A172 (cell line): ENCODE data around the gene PPM1N. TPM values are rescaled to one million over a fixed set of nuclear protein-coding genes. Genes with fewer than 3 reads are reported as not detected.
"Not testable (repeated sequence)": the region's sequence is repeated elsewhere in the genome, so short reads cannot be mapped to it uniquely, and the experiment has no call there.

Source experiments
- DNase-seq: peaks from one replicate; pipeline ENCODE4 v3.0.0-alpha.2; 2015; ENCODE audit warnings: low spot score
- total RNA-seq: library from RNA; depleted of rRNA; stranded (reverse); fragments of >200 nt; shearing (Covaris generic); gene quantifications from 2 replicates; pipeline ENCODE4 v1.2.3, GENCODE V29; 2014

PPM1N gene
- total RNA-seq, 1 experiment from 2014 or later, result 0.31 TPM

DNA sequence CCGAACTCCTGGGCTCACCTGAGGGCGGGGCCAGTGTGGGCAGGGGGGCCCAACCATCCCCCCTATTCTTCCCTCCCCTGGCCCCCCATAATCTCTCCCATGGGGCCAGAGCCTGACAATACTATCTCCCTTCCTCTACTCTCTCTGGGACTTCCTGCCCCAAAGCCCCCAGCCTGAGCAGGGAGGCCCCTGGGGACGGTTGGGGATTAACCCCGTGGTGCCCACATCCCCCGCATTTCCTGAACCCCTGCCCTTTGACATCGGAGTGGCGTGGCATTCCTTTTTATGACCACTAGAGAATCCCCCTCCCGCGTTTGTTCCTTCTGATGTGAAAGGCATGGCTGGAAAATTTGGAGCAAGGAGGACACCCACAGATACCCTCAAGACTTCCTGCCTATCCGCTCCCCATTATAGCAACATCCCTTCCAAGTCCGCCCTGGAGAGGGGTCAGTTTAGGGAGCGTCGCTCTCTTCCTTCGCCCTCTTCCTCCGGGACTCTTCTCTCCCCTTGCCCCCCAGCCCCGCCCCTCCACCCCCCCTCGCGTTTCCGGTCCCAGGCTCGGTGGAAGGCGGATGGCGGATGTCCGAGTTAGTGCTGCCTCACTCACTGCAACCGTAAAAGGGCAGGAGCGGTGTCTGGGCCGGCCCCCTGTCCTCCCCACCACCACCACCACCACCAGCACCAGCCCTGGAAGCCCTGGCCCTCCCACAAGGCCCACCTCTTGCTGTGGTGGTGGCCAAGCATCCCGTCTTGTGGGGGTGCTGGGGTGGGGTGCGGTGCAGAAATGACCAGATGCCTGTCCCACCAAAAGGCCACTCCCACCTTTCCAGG is 10.8 kb downstream of the PPM1N start:
- peak; percentile 51 for DNase-seq

DNA sequence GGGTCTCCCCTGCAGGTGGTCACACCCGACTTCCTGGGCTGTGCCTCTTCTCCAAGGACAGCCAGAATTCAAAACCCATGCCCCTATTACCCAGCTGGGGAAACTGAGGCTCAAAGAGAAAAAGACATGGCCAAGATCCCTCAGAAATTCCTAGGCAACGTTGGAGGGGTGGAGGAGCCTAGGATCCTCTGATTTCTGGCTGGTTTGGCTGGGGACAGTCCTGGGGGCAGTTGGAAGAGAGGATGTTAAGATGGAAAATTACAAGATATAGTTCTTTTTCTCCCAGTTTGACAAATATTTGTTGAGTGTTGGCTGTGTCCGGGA is 11.4 kb downstream of the PPM1N start:
- DNase-seq, result no peak

DNA sequence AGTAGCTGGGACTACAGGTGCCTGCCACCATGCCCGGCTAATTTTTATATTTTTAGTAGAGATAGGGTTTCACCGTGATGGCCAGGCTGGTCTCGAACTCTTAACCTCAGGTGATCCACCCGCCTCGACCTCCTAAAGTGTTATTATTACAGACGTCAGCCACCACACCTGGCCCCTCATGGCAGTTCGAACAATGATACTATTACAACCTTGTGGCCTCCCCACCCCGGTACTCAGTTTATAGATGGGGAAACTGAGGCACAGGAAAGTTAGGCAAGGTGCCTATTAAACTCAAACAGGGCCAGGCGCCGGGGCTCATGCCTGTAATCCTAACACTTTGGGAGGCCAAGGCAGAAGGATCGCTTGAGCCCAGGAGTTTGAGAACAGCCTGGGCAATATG is 12.1 kb downstream of the PPM1N start:
- not testable (repeated sequence) for DNase-seq

DNA sequence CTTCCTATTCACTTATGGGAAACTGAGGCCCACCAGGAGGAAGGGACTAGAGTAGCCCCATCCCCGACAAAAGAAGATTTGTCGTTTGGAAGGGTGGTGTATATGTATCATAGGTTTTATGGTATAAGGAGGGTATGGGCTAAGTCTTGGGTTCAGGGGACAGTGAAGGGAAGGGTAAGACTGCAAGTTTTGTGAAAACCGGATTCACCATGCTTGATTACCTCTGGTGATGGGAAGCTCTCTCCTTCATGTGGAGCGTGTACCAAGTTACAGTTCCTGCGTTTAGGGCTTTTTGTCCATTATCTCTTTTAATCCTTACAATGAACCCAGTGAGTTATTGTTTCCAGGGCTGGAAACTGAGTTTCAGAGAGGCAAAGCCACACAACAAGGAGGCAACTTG is 12.8 kb downstream of the PPM1N start:
- DNase-seq, result no peak

DNA sequence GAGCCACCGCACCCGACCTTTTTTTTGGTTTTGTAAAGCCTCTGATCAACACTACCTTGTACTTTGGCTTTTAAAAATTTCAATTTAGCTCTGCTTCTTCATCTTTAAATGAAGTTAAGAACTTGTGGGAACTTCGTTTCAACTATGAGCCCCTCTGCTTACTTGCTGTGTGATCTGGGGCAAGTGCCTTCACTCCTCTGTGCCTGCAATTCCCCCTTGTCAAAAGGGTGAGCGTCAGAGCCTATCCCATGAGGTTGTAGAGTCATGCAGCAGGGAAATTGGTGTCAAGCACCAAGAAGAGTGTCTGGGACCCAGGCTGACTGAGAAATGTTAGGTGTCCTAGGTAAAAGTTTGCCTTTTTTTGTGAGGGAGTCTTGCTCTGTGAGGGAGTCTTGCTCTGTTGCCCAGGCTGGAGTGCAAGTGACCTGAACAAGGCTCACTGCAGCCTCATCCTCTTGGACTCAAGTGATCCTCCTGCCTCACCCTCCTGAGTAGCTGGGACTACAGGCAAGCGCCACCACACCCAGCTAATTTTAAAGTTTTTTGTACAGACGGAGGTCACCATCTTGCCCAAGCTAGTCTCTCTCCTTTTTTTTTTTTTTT is 14.7 kb downstream of the PPM1N start:
- no peak for DNase-seq

DNA sequence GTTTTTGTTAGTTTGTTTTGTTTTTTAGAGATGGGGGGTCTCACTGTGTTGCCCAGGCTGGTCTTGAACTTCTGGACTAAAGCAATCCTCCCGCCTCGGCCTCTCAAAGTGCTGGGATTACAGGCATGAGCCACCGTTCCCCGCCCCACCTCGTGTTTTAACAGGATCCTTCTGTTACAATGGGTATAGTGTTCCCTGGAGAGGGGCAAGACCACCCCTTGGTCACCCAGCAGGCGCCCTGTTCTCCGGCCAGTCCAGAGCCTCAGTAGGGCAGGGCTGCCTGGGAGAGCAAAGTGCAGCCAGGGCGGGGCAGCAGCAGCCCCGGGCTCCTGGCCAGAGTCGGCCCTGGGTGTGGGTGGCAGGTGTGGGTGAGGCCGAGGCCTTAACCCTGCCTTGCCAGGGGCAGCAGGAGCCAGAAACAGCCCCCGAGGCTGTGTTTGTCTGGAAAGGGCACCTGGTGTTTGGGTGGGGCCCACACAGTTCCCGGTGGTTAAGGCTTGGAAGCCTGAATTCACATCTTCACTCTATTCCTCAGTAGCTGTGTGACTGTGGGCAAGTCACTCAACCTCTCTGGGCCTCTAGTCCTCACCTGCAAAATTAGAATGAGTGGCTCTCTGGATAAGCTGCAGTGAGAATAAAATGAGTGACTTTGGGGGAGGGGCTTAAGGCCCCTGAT is 16.3 kb downstream of the PPM1N start:
- DNase-seq, result no peak

DNA sequence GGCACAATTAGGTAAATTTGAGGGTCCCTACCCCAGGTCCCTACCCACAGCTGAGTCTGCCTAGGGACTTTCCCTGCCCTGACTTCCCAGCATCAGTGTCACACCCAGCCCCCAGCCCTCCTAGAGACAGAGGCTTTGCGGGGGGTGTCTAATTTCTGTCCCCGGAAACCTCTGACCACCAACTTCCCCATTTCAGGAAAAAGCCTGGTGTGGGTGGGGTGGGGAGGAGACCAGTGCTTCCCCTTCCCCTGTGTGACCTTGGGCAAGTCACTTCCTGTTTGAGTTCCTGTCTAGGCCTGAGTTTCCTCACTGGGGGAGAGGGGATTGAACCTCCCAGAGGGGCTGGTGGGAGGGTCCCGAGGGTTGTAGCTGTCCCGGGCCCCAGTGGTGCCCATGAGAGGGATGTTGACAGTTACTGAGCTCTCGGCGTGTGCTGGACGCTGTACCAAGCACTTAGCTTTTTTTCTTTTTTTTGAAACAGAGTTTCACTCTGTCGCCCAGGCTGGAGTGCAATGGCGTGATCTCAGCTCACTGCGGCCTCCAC is 16.9 kb downstream of the PPM1N start:
- peak; percentile 8 for DNase-seq

DNA sequence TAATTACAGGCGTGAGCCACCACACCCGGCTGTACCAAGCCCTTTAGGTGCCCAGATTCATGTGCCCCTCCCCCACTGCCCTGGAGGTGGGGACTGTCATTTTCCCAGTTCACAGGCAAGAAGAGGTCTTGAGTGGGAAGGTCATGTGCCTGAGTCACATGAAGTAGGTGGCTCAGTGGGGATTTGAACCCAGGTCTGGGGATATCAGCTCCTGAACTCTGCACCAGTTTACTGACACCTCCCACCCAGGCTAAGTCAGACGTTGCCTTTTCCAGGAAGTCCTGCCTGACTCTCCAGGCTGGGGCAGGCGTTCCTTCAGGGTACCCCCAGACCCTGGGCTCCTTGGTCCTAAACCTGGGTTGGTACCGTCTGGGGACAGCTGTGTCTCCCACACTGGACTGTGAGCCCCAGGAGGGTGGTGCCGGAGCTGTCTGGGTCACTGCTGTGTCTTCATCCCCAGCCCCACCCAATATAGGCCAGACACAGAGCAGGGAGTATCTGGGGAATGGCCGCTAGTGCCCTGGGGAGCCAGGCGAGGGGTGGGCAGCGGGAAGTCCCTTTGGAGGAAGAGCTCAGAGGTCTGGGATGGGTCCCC is 17.7 kb downstream of the PPM1N start:
- DNase-seq, result no peak

DNA sequence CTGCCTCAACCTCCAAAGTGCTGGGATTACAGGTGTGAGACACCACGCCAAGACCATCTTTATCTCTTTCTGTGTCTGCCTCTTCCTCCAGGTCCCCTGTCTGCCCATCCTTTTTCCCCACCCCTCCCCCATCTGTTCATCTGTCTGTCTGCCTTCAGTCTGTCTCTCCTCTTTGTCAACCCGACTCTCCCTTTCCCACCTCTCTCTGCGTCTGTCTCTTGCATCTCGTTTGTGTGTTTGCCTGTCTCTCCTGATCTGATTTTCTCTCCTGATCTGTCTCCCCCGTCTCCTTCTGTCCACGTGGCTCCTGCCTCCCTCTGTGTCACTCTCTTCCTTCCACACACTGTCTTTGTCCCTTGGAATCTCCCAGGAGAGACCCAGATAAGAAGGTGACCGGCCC is 19.0 kb downstream of the PPM1N start:
- DNase-seq, result no peak

DNA sequence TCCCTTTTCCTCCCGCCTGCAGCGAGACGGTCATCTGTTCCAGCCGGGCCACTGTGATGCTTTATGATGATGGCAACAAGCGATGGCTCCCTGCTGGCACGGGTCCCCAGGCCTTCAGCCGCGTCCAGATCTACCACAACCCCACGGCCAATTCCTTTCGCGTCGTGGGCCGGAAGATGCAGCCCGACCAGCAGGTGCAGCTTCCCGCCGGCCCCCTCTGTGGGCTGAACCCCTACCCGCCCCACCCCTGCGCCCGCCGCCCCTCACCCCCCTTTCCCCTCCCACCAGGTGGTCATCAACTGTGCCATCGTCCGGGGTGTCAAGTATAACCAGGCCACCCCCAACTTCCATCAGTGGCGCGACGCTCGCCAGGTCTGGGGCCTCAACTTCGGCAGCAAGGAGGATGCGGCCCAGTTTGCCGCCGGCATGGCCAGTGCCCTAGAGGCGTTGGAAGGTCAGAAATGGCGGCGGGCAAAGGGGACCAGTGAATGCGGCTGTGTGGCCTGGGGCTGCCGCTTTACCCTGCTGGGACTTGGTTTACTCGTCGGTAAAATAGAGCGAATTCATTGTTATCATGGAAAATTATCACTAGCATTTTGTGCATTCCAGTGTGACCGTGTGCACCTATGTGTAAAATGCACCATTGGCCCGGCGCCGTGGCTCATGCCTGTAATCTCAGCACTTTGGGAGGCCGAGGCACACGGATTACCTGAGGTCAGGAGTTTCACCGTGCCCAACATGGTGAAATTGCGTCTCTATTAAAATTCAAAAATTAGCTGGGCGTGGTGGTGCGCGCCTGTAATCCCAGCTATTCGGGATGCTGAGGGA is 19.6 kb downstream of the PPM1N start:
- DNase-seq, result no peak

DNA sequence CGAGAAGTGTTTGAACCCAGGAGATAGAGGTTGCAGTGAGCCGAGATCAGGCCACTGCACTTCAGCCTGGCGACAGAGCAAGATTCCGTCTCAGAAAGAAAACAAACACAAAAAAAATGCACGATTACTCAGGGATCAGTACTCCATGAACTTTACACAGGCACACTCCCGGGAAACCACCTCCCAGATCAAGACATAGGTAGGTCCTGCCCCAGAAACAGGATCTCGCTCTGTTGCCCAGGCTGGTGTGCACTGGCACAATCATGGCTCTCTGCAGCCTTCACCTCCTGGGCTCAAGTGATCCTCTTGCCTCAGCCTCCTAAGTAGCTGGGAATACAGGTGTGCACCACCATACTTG is 20.2 kb downstream of the PPM1N start:
- DNase-seq, result no peak

DNA sequence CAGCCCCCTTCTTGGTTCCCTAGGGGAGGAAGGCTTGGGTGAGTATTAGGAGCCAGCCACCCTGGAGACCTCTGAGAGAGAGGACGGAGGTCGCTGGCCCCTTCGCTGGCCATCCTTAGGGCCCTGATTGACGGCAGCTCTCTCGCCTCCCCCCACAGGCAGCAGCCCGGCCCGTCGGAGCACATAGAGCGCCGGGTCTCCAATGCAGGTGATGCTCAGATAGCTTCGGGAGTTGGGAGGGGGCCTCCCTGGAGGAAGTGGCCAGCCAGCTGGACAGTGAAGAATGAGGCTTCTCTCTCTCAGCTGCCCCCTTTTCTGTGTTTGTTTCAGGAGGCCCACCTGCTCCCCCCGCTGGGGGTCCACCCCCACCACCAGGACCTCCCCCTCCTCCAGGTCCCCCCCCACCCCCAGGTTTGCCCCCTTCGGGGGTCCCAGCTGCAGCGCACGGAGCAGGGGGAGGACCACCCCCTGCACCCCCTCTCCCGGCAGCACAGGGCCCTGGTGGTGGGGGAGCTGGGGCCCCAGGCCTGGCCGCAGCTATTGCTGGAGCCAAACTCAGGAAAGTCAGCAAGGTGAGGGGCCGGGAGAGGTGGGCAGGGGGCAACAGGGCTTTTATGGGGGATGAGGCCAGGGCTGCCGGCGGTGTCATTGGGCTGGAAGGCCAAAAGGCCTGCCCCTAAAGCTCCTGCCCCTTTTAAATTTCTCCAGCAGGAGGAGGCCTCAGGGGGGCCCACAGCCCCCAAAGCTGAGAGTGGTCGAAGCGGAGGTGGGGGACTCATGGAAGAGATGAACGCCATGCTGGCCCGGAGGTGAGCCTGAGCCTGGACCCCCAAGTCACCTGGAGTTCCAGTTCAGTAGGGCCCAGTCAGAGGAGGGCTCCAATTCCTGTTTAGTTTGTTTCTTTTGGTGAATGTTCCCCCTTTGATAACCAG is 24.0 kb downstream of the PPM1N start:
- DNase-seq, result no peak

DNA sequence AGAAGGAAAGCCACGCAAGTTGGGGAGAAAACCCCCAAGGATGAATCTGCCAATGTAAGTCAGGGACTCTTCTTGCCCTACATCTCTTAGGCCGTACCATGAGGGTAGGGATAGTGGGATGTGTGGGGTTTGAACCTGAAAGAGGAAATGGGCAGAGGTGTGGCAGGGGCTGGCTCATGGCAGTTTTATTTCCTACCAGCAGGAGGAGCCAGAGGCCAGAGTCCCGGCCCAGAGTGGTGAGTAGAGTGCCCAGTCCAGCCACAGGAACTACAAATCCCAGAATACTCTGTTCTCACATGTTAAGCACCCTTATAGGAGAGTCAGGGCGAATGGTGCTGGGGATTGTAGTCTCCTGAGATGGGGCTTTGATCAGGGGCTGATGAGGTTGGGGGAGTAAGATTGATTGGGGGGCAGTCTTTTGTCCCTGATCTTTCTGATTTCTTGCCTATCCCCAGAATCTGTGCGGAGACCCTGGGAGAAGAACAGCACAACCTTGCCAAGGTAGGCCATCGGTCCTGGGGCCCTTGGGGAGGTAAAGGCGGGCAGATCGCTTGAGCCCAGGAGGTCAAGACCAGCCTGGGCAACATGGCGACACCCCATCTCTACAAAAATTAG is 25.5 kb downstream of the PPM1N start:
- peak; percentile 82 for DNase-seq

DNA sequence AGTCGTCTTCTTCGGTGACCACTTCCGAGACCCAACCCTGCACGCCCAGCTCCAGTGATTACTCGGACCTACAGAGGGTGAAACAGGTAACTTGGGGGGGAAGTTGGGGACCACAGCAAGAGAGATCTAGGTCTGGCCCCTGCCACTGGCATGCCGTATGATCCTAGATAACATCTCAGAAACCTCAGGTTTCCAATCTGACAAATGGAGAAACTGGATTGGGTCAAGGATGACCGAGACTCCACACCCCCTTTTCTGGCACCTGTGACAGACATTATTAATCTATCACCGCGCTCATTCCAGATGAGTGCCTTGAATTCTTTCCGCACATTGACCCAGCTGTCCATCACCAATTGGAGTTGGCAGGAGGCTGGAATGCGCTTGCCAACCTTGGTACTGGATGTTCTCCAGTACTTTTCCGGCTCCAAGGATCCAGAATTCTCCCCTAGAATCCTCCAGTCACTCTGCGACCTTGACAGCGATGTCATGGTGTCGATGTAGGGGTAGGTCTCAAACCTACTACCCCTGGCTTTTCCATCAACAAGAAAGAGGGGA is 26.4 kb downstream of the PPM1N start:
- no peak for DNase-seq

DNA sequence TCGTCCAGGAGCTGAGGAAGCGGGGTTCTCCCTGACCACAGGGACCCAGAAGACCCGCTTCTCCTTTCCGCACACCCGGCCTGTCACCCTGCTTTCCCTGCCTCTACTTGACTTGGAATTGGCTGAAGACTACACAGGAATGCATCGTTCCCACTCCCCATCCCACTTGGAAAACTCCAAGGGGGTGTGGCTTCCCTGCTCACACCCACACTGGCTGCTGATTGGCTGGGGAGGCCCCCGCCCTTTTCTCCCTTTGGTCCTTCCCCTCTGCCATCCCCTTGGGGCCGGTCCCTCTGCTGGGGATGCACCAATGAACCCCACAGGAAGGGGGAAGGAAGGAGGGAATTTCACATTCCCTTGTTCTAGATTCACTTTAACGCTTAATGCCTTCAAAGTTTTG is 27.9 kb downstream of the PPM1N start:
- DNase-seq, result peak; percentile 61

DNA sequence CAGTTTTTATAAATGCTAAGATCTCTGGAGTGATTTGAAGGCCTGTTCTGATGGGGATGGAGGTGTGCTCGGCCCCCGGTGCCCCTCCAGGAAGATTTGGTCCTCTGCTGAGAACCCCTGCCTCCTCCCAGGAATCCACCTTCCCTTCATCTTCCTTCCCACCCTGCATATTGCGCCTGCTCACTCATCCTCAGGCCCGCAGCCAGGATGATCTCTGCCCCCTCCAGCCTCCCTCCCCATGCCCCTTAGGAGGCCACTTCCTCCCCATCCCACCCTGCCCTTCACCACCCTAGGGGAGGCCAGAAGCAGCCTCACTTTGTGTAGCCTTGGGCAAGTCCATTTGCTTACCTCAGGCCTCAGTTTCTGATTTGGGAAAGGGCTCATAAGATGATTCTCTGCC is 28.7 kb downstream of the PPM1N start:
- no peak for DNase-seq

DNA sequence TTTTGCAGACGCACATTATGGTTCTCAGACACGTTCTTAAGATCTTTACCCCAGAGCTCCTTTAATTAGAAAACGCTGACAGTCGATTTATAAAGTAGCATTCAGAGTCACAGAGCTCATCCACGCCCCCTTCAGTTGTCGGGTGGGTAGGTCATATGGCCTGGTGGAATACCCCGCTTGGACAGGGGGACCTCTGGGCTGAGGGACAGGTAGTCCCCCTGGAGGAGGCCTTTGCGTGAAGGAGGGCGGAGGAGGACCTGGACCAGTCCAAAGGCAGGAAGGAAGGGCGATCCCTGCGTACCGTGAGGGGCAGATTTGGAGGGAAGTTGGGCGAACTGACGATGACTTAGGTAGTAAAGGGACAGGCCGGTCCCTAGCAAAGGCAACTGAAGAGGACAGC is 29.5 kb downstream of the PPM1N start:
- no peak for DNase-seq

DNA sequence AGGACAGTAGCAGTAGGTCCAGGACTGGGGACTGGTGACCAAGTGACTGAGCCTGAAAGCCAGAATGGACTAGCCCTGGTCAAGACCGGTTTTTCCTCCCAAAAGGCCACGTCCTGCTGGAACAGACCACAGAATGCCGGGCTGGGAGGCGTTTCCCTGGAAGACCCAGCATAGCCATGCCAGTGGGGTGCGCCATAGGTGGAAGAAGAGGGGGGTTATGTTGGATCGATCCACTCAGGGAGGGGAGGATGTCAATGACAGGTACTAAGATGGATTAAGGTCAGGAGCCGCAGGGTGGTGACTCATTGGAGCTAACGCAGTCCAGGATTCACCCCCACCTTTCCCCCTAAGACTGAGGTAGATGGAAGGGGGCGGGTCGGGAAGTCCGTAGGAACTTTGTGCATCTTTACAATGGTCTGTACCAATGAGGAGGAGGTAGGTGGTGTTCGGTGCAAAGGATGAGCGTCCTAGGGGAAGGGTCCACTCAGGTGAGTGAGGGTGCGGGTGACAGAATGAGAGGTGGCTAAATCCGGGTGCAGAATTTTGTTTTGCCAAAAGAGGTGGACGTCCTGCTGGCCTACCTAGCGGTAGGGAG is 30.0 kb downstream of the PPM1N start:
- peak; percentile 43 for DNase-seq

DNA sequence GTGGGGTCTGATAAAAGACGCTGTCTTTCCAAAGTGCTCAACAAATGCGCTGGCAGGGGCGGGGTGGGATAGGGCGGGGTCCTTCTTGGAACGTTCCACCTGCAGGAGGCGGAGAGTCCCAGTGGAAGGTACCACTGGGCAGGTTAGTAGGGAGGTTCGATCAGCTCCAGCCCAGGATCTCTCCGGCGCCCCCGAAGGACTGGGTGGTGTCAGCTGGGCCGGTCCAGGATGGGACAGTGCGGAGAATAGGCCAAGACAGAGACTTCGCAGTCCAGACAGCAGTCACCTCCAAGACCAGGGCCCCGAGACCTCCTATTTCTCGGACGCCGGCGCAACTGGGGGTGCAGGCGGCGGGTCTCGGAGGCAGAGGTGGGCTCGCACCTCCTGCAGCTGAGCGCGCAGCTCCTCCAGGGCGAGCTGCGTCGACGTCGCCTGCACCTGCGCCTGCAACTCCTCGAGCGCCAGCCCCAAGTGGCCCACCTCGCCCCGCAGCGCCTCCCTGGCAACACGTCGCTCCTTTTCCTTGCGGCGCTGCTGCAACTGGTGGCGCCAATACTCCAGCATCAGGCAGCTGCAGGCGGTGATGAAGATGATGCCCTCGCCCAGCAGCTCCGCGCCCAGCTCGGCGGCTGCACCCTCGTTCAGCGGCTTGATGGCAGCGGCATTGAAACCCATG is 30.6 kb downstream of the PPM1N start:
- DNase-seq, result no peak
